ENCODE results near the gene APC2.

APC2 gene

GRCh38 chr19:1406774-1407527 lies 43.0 kb upstream of the APC2 start:
- TF ChIP-seq CTCF (IDR thresholded peaks at IDR 0.05), result peak; percentile 47

- no peak for TF ChIP-seq CTCF (IDR thresholded peaks at IDR 0.05)
Observed at GRCh38 chr19:1407528-1408299, 42.2 kb upstream of the APC2 start, which contains the start of gene DAZAP1. TSS of gene DAZAP1 (plus strand) at chr19:1407586. CDS start at chr19:1407774, 188 bp downstream.

- TF ChIP-seq CTCF (IDR thresholded peaks at IDR 0.05), result no peak
Observed at GRCh38 chr19:1408300-1409203, 41.4 kb upstream of the APC2 start.

- TF ChIP-seq CTCF (IDR thresholded peaks at IDR 0.05), result no peak
Observed at GRCh38 chr19:1409204-1410005, 40.5 kb upstream of the APC2 start.

- no peak for TF ChIP-seq CTCF (IDR thresholded peaks at IDR 0.05)
Observed at GRCh38 chr19:1410136-1410786, 39.7 kb upstream of the APC2 start.

- no peak for TF ChIP-seq CTCF (IDR thresholded peaks at IDR 0.05)
Observed at GRCh38 chr19:1410789-1411188, 39.1 kb upstream of the APC2 start.

All from LNCAP (cell line).